Hepatocyte (in vitro differentiated cells): ENCODE results near the gene PRKCZ. TPM values are rescaled to one million over a fixed set of nuclear protein-coding genes. Genes with fewer than 3 reads are reported as not detected.

Experiments used
- DNase-seq: peaks from one replicate; pipeline ENCODE4 v3.0.0-alpha.2; 2016; ENCODE audit warnings: low spot score
- H2AFZ ChIP-seq: fragments of 200-600 bp; sonication (generic); 2 replicates; pipeline ENCODE4 v1.6.0; 2016; ENCODE audit warnings: antibody characterized with exemption, mild to moderate bottlenecking
- H3K27ac ChIP-seq: fragments of 200-600 bp; sonication (generic); 2 replicates; pipeline ENCODE4 v1.5.1; 2016; ENCODE audit warnings: mild to moderate bottlenecking
- H3K27me3 ChIP-seq: fragments of 200-600 bp; sonication (generic); 2 replicates; pipeline ENCODE4 v1.6.1; 2016
- H3K36me3 ChIP-seq: fragments of 200-600 bp; sonication (generic); replicated peaks from 2 replicates; pipeline ENCODE4 v1.5.1; 2016; ENCODE audit warnings: low read depth; ENCODE audit not compliant: insufficient read depth
- H3K4me1 ChIP-seq: fragments of 200-600 bp; sonication (generic); 2 replicates; pipeline ENCODE4 v1.5.1; 2016; ENCODE audit warnings: mild to moderate bottlenecking, moderate library complexity; ENCODE audit not compliant: insufficient read depth
- H3K4me2 ChIP-seq: fragments of 200-600 bp; sonication (generic); 2 replicates; pipeline ENCODE4 v1.6.0; 2016
- H3K4me3 ChIP-seq: fragments of 200-600 bp; sonication (generic); 2 replicates; pipeline ENCODE4 v1.5.1; 2016; ENCODE audit warnings: mild to moderate bottlenecking
- H3K79me2 ChIP-seq: fragments of 200-600 bp; sonication (generic); 2 replicates; pipeline ENCODE4 v1.6.0; 2017; ENCODE audit warnings: mild to moderate bottlenecking
- H3K9me2 ChIP-seq: fragments of 200-600 bp; sonication (generic); replicated peaks from 2 replicates; pipeline ENCODE4 v1.6.0; 2017; ENCODE audit warnings: mild to moderate bottlenecking; ENCODE audit not compliant: insufficient read depth
- H3K9me3 ChIP-seq: fragments of 200-600 bp; sonication (generic); 2 replicates; pipeline ENCODE4 v1.5.1; 2016; ENCODE audit warnings: low read depth, mild to moderate bottlenecking
- H4K20me1 ChIP-seq: fragments of 200-600 bp; sonication (generic); 2 replicates; pipeline ENCODE4 v1.6.0; 2016; ENCODE audit warnings: mild to moderate bottlenecking; ENCODE audit not compliant: insufficient read depth, poor library complexity, severe bottlenecking
- CTCF ChIP-seq: fragments of 200-600 bp; sonication (generic); IDR thresholded peaks from 2 replicates; pipeline ENCODE4 v1.5.1; 2016; ENCODE audit warnings: antibody characterized with exemption, mild to moderate bottlenecking; ENCODE audit not compliant: poor library complexity
- EZH2 ChIP-seq: fragments of 200-600 bp; sonication (generic); IDR thresholded peaks from 2 replicates; pipeline ENCODE4 v1.6.1; 2016; ENCODE audit warnings: antibody characterized with exemption, mild to moderate bottlenecking, borderline replicate concordance
- EZH2phosphoT487 ChIP-seq: fragments of 200-600 bp; sonication (generic); IDR thresholded peaks from one replicate; pipeline ENCODE4 v1.6.1; 2018; ENCODE audit warnings: antibody characterized with exemption, mild to moderate bottlenecking, low read depth, moderate library complexity; ENCODE audit not compliant: unreplicated experiment, severe bottlenecking
- WGBS: methylation state at CpG from one replicate; pipeline ENCODE4 v1.1.6; 2016; ENCODE audit warnings: low lambda C conversion rate; ENCODE audit errors: missing lambda C conversion rate; 5-methylcytosine and 5-hydroxymethylcytosine counted together
- polyA plus RNA-seq: library from polyadenylated mRNA; unstranded; fragments of >200 nt; fragmentation: Nextera tagmentation; extraction: Ambion mirVana; gene quantifications from 2 replicates; pipeline ENCODE4 v1.2.1, GENCODE V29; 2016
- total RNA-seq: library from RNA; depleted of rRNA; stranded (reverse); fragments of >200 nt; gene quantifications from 2 replicates; pipeline ENCODE4 v1.2.3, GENCODE V29; 2014

Gene PRKCZ
- total and polyA plus RNA-seq, 2 experiments from 2014 or later = 41.0 to 52.3 TPM

- Histone ChIP-seq H3K9me3 (no peaks in the 10 kb centered on the region), H3K79me2 (peaks cover 7% of the 10 kb centered on the region), H3K4me3 (no peak overlapping the region), H3K27ac (peak overlapping the region; percentile 87), H3K4me1 (peaks cover 40% of the 10 kb centered on the region), H3K36me3 (no peaks in the 10 kb centered on the region), H4K20me1 (no peaks in the 10 kb centered on the region), H3K4me2 (peak overlapping the region; percentile 82), H3K27me3 (no peaks in the 10 kb centered on the region), H2AFZ (peak overlapping the region; percentile 76), H3K9me2 (no peaks in the 10 kb centered on the region)
- 12% methylated on average over 54 of the region's 84 CpGs for WGBS
- TF ChIP-seq EZH2 (no peak), EZH2phosphoT487 (no peak), CTCF (no peak)
- DNase-seq = peak; percentile 98
Observed at GRCh38 chr1:2205191-2205952, 155.2 kb downstream of the PRKCZ start.

- H3K9me3 ChIP-seq = no peaks in the 10 kb centered on the region
- H3K27me3 ChIP-seq = no peaks in the 10 kb centered on the region
- no peak overlapping the region for H2AFZ ChIP-seq
- WGBS = 81% methylated on average over 16 of the region's 16 CpGs
- H3K9me2 ChIP-seq = no peaks in the 10 kb centered on the region
- DNase-seq = no peak
- H4K20me1 ChIP-seq = no peaks in the 10 kb centered on the region
- H3K79me2 ChIP-seq = no peaks in the 10 kb centered on the region
- no peak overlapping the region for H3K4me3 ChIP-seq
- H3K27ac ChIP-seq = no peak overlapping the region
- H3K36me3 ChIP-seq = no peaks in the 10 kb centered on the region
- TF ChIP-seq EZH2phosphoT487 = no peak
- no peak for TF ChIP-seq EZH2
- no peak for TF ChIP-seq CTCF
- H3K4me2 ChIP-seq = no peak overlapping the region
- peaks cover 41% of the 10 kb centered on the region for H3K4me1 ChIP-seq
Observed at GRCh38 chr1:2206813-2207487, 156.7 kb downstream of the PRKCZ start.

- peaks cover 57% of the 10 kb centered on the region for H3K4me1 ChIP-seq
Observed at GRCh38 chr1:2208309-2209239, 158.4 kb downstream of the PRKCZ start.

More at GRCh38 chr1:2208309-2209239, 158.4 kb downstream of the PRKCZ start:
- Histone ChIP-seq H3K27ac (peak overlapping the region; percentile 62), H4K20me1 (no peaks in the 10 kb centered on the region), H3K4me2 (peak overlapping the region; percentile 35), H3K36me3 (no peaks in the 10 kb centered on the region), H3K79me2 (no peaks in the 10 kb centered on the region), H2AFZ (no peak overlapping the region), H3K27me3 (no peaks in the 10 kb centered on the region), H3K9me3 (no peaks in the 10 kb centered on the region), H3K4me3 (no peak overlapping the region), H3K9me2 (no peaks in the 10 kb centered on the region)
- peak; percentile 85 for DNase-seq
- WGBS = 69% methylated on average over 24 of the region's 24 CpGs
- TF ChIP-seq CTCF = no peak
